Measurements from ENCODE around the gene MYLIP. TPM values are rescaled to one million over a fixed set of nuclear protein-coding genes. Genes with fewer than 3 reads are reported as not detected.

Gene MYLIP
- total and polyA plus RNA-seq, 2 of the 4 experiments (the other 2 are of a cell fraction) = 1.8 to 3.2 TPM

DNA sequence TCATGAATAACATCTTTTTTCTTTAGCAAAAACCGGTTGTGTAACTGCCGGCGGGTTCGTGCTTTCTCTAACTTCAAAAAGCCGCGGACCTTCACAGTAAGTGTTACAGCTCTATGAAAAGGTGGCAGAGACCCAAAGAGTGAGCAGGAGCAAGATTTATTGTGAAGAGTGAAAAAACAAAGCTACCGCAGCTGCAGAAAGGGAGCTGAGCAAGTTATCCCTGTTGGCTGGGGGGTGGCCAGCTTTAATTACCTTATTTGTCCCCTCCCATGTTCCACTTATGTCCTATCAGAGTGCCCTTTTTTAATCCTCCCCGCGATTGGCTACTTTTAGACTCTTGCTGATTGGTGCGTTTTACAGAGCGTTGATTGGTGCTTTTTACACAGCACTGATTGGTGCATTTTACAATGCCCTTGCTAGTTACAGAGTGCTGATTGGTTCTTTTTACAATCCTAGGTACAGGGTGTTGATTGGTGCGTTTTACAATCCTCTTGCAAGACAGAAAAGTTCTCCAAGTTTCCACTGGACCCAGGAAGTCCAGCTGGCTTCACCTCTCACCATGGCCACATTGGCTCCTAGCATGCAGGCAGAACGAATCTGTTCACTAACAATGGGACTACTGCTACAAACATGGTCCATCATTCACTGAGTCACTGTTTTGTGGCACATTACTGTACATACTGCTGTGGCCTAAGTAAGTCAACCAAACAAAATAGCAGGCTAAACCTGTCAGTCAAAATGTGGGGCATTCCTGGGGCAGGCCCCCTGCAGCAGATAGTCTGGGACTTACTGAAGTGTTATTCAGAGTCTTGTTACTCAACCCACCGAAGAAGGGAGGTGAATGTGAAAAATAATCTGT is 52.8 kb downstream of the MYLIP start:
- Histone ChIP-seq H3K18ac (ENCODE audit: low read depth, low read length) (no peak overlapping the region), H3K27ac (ENCODE audit: insufficient read depth, low read length) (no peak overlapping the region), H3K4me1 (ENCODE audit: control insufficient read depth, insufficient read depth, low read length) (no peaks in the 10 kb centered on the region), H2BK15ac (ENCODE audit: low read depth, low read length) (no peak overlapping the region), H4K20me1 (ENCODE audit: insufficient read depth, low read length) (no peaks in the 10 kb centered on the region), H4K8ac (ENCODE audit: low read depth in 2 of 2, low read length in 2 of 2) (no peak overlapping the region), H2BK120ac (ENCODE audit: low read depth, low read length) (no peak overlapping the region), H3K4me3 (ENCODE audit: insufficient read depth, low read depth, low read length) (no peak overlapping the region), H3K36me3 (ENCODE audit: control insufficient read depth, insufficient read depth, low read length) (no peaks in the 10 kb centered on the region), H2AK5ac (ENCODE audit: low read depth, low read length) (no peak overlapping the region), H3K27me3 (ENCODE audit: control insufficient read depth, insufficient read depth, low read length) (peaks cover 35% of the 10 kb centered on the region), H3K23ac (ENCODE audit: low read depth, low read length) (no peak overlapping the region), H3K9me1 (ENCODE audit: insufficient read depth, low read length) (no peaks in the 10 kb centered on the region), H4K91ac (ENCODE audit: insufficient read depth, low read depth, low read length) (no peak overlapping the region), H3K14ac (replicated peaks; ENCODE audit: low read depth, low read length) (no peak overlapping the region), H3K9me3 (ENCODE audit: control insufficient read depth, insufficient read depth, low read length) (peaks cover 5% of the 10 kb centered on the region), H3K9ac (ENCODE audit: low read depth, low read length) (no peak overlapping the region), H2BK5ac (ENCODE audit: low read depth, low read length, poor library complexity, severe bottlenecking) (no peak overlapping the region), H2AK9ac (replicated peaks; ENCODE audit: low read depth, low read length, poor library complexity) (no peak overlapping the region), H2BK20ac (ENCODE audit: low read depth, low read length) (no peak overlapping the region), H3K4me2 (ENCODE audit: low read depth, low read length) (no peak overlapping the region), H3K4ac (ENCODE audit: low read depth, low read length) (no peak overlapping the region), H3K79me1 (ENCODE audit: low read depth in 1 of 2, low read length in 2 of 2) (no peaks in the 10 kb centered on the region), H4K5ac (ENCODE audit: low read depth, low read length) (no peak overlapping the region), H3K56ac (ENCODE audit: extremely low read depth, insufficient read depth, low read length) (no peak overlapping the region), H2AFZ (replicated peaks; ENCODE audit: low read length, poor library complexity) (no peak overlapping the region)
- ATAC-seq (ENCODE audit: low read depth) (no peak), DNase-seq (no peak)
- CTCF ChIA-PET = interaction anchor here (0.6 to 2.0 kb wide), 6 partner anchors 8 to 490 kb away, joined by 3 to 12 read pairs (median 4); no protein-coding TSS in a partner anchor
- BruUV-seq (replicated peaks) = no TSS peak
- POLR2A ChIA-PET (ENCODE audit: unreplicated experiment) = no interaction called here
- intact Hi-C loops (cut with micrococcal nuclease) = loop anchor here (10.0 kb wide), 1 partner anchor 287 kb away; no protein-coding TSS in a partner anchor
- dilution Hi-C loops (cut with HindIII; ENCODE audit: low sequenced_read_pairs, unreplicated experiment) = loop anchor here (25.0 kb wide), 1 partner anchor 494 kb away; no protein-coding TSS in a partner anchor
- in situ Hi-C loops (cut with MboI; ENCODE audit: low sequenced_read_pairs) = no loop called here
- 93% methylated on average over 3 of the region's 14 CpGs; no CpG with 5 or more reads in 1 of the 2 experiments for WGBS, 2 experiments (ENCODE audit: extremely low coverage in 2 of 2, insufficient read length in 1 of 2)
- no peak for TF ChIP-seq NFE2L2 (IDR thresholded peaks at IDR 0.05; ENCODE audit: low read depth, low read length)
- TF ChIP-seq MXI1 (IDR thresholded peaks at IDR 0.05; ENCODE audit: borderline replicate concordance, low read depth, low read length) = no peak
- TF ChIP-seq CTCF (conservative IDR thresholded peaks at IDR 0.05; ENCODE audit: low read depth, low read length) = no peak
- TF ChIP-seq SMC3 (IDR thresholded peaks at IDR 0.05; ENCODE audit: low read depth, low read length) = no peak
- TF ChIP-seq, protein P1, sequence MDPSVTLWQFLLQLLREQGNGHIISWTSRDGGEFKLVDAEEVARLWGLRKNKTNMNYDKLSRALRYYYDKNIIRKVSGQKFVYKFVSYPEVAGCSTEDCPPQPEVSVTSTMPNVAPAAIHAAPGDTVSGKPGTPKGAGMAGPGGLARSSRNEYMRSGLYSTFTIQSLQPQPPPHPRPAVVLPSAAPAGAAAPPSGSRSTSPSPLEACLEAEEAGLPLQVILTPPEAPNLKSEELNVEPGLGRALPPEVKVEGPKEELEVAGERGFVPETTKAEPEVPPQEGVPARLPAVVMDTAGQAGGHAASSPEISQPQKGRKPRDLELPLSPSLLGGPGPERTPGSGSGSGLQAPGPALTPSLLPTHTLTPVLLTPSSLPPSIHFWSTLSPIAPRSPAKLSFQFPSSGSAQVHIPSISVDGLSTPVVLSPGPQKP (IDR thresholded peaks at IDR 0.05; ENCODE audit: borderline replicate concordance, low read depth, low read length) = no peak
- TF ChIP-seq MAZ (IDR thresholded peaks at IDR 0.05; ENCODE audit: borderline replicate concordance, low read depth, low read length) = no peak
- TF ChIP-seq POLR2A (IDR thresholded peaks at IDR 0.05; ENCODE audit: low read depth, low read length) = no peak
- TF ChIP-seq RAD21 (IDR thresholded peaks at IDR 0.05; ENCODE audit: low read length) = no peak
- no peak for TF ChIP-seq BHLHE40 (IDR thresholded peaks at IDR 0.05; ENCODE audit: low read depth, low read length)
- TF ChIP-seq FOS (IDR thresholded peaks at IDR 0.05; ENCODE audit: low read depth, low read length) = no peak
- TF ChIP-seq RCOR1 (IDR thresholded peaks at IDR 0.05; ENCODE audit: insufficient replicate concordance, low read length) = no peak
- TF ChIP-seq MAFK (IDR thresholded peaks at IDR 0.05; ENCODE audit: low read depth, low read length) = no peak
- no peak for TF ChIP-seq USF2 (IDR thresholded peaks at IDR 0.05; ENCODE audit: low read depth, low read length)
- no peak for TF ChIP-seq RFX5 (IDR thresholded peaks at IDR 0.05; ENCODE audit: low read depth, low read length)
